GM21381 (cell line): ENCODE measurements around the gene RNF7.
"Not testable (repeated sequence)": the region's sequence is repeated elsewhere in the genome, so short reads cannot be mapped to it uniquely, and the experiment has no call there.

ENCODE experiments used
- ATAC-seq: cut with Tn5 transposase; IDR thresholded peaks from one replicate; pipeline ENCODE4 v1.9.1; 2021; ENCODE audit warnings: mild to moderate bottlenecking, moderate library complexity; ENCODE audit not compliant: unreplicated experiment

The RNF7 gene

GRCh38 chr3:141735176-141735575, 2.9 kb upstream of the RNF7 start:
- no peak for ATAC-seq

GRCh38 chr3:141735770-141736465, 2.2 kb upstream of the RNF7 start:
- no peak for ATAC-seq

- no peak for ATAC-seq
Observed at GRCh38 chr3:141737093-141737492, 1.0 kb upstream of the RNF7 start.

GRCh38 chr3:141737678-141738021, 448 bp upstream of the RNF7 start:
- no peak for ATAC-seq

GRCh38 chr3:141738891-141739363, 829 bp downstream of the RNF7 start:
- ATAC-seq: peak; percentile 0

- ATAC-seq: no peak
Observed at GRCh38 chr3:141739731-141740130, 1.6 kb downstream of the RNF7 start.

GRCh38 chr3:141740349-141740748, 2.3 kb downstream of the RNF7 start:
- ATAC-seq: no peak

GRCh38 chr3:141743305-141743704, 5.2 kb downstream of the RNF7 start:
- ATAC-seq: no peak

- no peak for ATAC-seq
Observed at GRCh38 chr3:141746962-141747361, 8.9 kb downstream of the RNF7 start.

- ATAC-seq: no peak
Observed at GRCh38 chr3:141753399-141753798, 15.3 kb downstream of the RNF7 start.

GRCh38 chr3:141754032-141754431, 15.9 kb downstream of the RNF7 start:
- ATAC-seq: no peak

GRCh38 chr3:141762552-141762951, 24.5 kb downstream of the RNF7 start:
- not testable (repeated sequence) for ATAC-seq

GRCh38 chr3:141763088-141763750, 25.1 kb downstream of the RNF7 start, which contains the start of gene GRK7:
TSS of gene GRK7 (plus strand) at chr3:141763408. CDS start at chr3:141778285, 14,877 bp downstream.
- no peak for ATAC-seq

- no peak for ATAC-seq
Observed at GRCh38 chr3:141764045-141764444, 25.9 kb downstream of the RNF7 start.

- ATAC-seq: no peak
Observed at GRCh38 chr3:141764465-141764864, 26.4 kb downstream of the RNF7 start.

GRCh38 chr3:141764986-141765385, 26.9 kb downstream of the RNF7 start:
- no peak for ATAC-seq

- ATAC-seq: no peak
Observed at GRCh38 chr3:141767066-141767465, 29.0 kb downstream of the RNF7 start.

GRCh38 chr3:141769221-141769894, 31.3 kb downstream of the RNF7 start:
- no peak for ATAC-seq

- no peak for ATAC-seq
Observed at GRCh38 chr3:141773676-141774075, 35.6 kb downstream of the RNF7 start.

- no peak for ATAC-seq
Observed at GRCh38 chr3:141776376-141776775, 38.3 kb downstream of the RNF7 start.

- ATAC-seq: no peak
Observed at GRCh38 chr3:141776885-141777284, 38.8 kb downstream of the RNF7 start.
